BE2C (cell line): ENCODE data around the gene CHKB.

Experiments used
- DNase-seq: peaks from one replicate; pipeline ENCODE4 v3.0.0-alpha.2; 2020
- H3K27me3 ChIP-seq: fragments of 250-450 bp; sonication (Bioruptor Pico); 2 replicates; pipeline ENCODE4 v1.5.1; 2020; ENCODE audit warnings: mild to moderate bottlenecking
- H3K36me3 ChIP-seq: fragments of 250-450 bp; sonication (Bioruptor Pico); 2 replicates; pipeline ENCODE4 v1.5.1; 2020; ENCODE audit warnings: mild to moderate bottlenecking
- H3K4me1 ChIP-seq: fragments of 250-450 bp; sonication (Bioruptor Pico); 2 replicates; pipeline ENCODE4 v1.5.1; 2020
- H3K4me3 ChIP-seq: 2 replicates; pipeline ENCODE4 v1.5.1; 2011; ENCODE audit warnings: low read depth, low read length
- H3K9me3 ChIP-seq: fragments of 250-450 bp; sonication (Bioruptor Pico); 2 replicates; pipeline ENCODE4 v1.5.1; 2020
- TF ChIP-seq, protein P1 (sequence below): IDR thresholded peaks from 2 replicates; pipeline ENCODE4 v1.5.1; 2012; ENCODE audit warnings: mild to moderate bottlenecking, low read depth, low read length

CHKB gene

DNA sequence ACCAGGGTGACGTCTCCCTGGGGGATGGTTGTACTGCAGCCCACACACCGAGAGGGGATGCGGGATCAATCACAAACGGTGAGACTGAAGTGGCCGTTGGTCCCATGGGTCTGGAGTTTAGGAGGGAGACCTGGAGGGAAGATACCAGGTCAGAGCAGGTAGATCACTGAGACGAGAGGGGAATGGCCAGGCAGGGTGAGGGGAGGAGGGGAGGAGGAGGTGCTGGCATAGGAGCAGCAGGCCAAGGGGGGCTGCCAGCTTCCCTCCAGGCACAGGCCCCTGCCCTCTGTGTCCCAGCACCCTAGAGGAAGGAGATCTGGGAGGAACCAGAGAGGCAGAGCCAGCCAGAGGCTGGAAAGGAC lies 25.0 kb upstream of the CHKB start:
- DNase-seq: no peak
- H3K27me3 ChIP-seq: no peaks in the 10 kb centered on the region
- H3K36me3 ChIP-seq: peaks cover 43% of the 10 kb centered on the region
- H3K9me3 ChIP-seq: no peaks in the 10 kb centered on the region
- H3K4me1 ChIP-seq: no peaks in the 10 kb centered on the region
- TF ChIP-seq, protein P1, sequence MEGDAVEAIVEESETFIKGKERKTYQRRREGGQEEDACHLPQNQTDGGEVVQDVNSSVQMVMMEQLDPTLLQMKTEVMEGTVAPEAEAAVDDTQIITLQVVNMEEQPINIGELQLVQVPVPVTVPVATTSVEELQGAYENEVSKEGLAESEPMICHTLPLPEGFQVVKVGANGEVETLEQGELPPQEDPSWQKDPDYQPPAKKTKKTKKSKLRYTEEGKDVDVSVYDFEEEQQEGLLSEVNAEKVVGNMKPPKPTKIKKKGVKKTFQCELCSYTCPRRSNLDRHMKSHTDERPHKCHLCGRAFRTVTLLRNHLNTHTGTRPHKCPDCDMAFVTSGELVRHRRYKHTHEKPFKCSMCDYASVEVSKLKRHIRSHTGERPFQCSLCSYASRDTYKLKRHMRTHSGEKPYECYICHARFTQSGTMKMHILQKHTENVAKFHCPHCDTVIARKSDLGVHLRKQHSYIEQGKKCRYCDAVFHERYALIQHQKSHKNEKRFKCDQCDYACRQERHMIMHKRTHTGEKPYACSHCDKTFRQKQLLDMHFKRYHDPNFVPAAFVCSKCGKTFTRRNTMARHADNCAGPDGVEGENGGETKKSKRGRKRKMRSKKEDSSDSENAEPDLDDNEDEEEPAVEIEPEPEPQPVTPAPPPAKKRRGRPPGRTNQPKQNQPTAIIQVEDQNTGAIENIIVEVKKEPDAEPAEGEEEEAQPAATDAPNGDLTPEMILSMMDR: no peak
- H3K4me3 ChIP-seq: no peak overlapping the region

DNA sequence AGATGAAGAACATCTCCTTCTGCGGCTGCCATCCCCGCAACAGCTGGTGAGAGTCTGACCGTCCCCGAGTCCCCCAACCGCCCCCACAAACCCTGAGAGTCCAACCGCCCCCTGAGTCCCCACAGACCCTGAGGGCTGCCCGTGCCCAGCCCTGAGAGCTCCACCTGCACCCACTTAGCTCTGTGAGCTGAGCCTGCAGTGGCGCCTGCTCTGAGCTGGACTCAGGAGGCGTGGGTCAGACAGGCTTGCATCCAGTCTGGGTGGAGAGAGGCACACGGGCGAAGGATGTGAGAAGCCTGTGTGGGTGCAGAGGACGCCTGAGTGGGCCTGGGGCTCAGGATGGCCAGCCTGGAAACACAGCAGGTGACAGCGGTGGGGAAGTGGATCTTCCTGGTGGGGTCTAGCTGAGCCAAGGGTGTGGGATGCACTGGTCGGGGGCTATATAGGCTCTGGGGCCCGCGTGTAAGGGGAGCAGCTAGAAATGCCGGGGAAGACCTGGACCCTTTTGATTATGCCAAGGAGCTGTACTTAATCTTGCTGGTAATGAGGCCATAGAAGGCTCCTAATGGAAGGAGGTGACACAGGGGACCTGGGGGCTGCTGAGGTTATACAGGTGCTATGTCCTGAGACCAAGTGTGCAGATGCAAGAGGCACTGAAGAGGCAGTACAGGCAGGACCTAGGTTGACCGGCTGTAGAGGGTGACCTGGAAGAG lies 24.5 kb upstream of the CHKB start:
- peaks cover 1% of the 10 kb centered on the region; the same call in 1 of the 2 replicates for H3K4me1 ChIP-seq
- TF ChIP-seq, protein P1: no peak
- H3K9me3 ChIP-seq: no peaks in the 10 kb centered on the region
- H3K36me3 ChIP-seq: peaks cover 43% of the 10 kb centered on the region
- no peak for DNase-seq
- no peak overlapping the region for H3K4me3 ChIP-seq
- H3K27me3 ChIP-seq: no peaks in the 10 kb centered on the region

DNA sequence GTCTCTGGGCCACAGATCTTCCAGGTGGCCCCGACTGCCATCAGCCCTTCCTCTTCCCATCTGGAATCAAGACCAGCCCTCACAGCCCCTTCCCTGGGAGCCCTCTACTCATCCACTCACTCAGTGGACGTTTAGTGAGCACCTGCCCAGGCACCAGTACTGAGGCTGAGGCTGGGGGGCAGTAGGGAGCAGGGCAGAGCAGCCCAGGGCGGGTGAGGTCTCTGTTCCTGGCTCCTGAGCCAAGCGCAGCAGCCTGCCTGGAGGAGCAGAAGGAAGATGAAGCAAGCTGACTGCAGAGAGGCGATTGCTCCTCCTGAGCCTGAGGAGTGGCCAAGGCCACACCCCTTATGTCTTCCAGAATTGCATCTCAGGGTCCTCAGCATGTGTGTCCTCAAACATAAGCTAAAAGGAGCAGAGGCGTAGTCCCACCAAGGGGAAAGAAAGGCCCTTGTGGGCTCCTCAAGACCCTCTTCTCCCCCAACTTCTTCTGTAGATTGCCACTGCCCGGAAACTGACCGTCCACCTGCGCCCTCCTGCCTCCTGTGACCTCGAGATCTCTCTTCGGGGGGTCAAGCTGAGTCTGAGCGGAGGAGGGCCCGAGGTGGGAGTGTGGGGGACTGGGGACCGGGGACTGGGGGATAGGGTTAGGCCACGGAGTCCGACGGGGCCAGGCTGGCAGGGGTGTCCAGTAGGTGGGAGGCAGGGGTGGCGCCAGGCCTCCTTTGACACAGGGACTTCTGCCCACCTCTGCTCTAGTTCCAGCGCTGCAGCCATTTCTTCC lies 23.7 kb upstream of the CHKB start:
- peaks cover 46% of the 10 kb centered on the region for H3K36me3 ChIP-seq
- H3K27me3 ChIP-seq: no peaks in the 10 kb centered on the region
- TF ChIP-seq, protein P1: no peak
- H3K4me1 ChIP-seq: peaks cover 7% of the 10 kb centered on the region
- DNase-seq: no peak
- no peak overlapping the region for H3K4me3 ChIP-seq
- no peaks in the 10 kb centered on the region for H3K9me3 ChIP-seq

DNA sequence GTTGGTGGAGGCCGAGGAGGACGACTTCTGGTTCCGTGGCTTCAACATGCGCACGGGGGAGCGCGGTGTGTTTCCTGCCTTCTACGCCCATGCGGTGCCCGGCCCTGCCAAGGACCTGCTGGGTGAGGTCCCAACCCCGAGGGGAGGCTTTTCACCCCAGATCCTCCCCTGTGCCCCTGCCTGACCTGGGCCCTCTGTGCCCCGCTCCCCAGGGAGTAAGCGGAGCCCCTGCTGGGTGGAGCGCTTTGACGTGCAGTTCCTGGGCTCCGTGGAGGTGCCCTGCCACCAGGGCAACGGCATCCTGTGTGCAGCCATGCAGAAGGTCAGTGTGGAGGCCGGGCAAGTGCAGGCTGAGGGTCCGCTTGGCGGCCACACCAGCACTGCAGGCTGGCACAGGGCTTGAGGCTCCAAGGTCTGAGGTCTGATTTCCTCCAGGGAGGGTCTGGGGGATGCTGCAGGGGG lies 23.0 kb upstream of the CHKB start:
- Histone ChIP-seq H3K4me1 (peaks cover 7% of the 10 kb centered on the region), H3K4me3 (no peak overlapping the region), H3K9me3 (no peaks in the 10 kb centered on the region), H3K36me3 (peaks cover 46% of the 10 kb centered on the region), H3K27me3 (no peaks in the 10 kb centered on the region)
- DNase-seq: no peak
- TF ChIP-seq, protein P1: no peak

DNA sequence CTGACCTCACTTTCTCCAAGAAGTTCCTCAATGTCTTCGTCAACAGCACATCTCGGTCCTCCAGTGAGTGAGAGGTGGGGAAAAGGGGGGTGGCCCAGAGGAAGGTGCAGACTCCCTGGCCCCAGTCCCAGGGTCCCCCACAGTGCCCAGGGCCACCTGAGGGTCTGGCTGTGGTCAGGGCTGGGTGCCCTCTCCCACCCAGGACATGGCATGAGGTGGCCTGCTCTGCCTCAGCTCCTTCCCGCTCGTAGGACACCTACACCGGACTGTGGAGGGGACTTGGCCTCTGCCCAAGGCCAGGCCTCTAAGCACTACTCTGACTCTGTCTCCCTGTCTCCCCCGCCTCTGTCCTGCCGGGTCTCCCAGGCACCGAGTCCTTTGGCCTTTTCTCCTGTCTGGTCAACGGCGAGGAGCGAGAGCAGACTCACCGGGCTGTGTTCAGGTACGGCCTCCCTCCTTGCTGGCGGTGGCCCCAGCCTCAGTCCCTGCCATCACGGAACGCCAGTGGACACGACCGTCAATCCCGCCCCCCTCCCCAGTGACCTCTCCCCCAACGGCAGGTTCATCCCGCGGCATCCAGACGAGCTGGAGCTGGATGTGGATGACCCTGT lies 22.5 kb upstream of the CHKB start:
- no peak for DNase-seq
- no peaks in the 10 kb centered on the region for H3K9me3 ChIP-seq
- no peak overlapping the region for H3K4me3 ChIP-seq
- TF ChIP-seq, protein P1: no peak
- H3K36me3 ChIP-seq: peaks cover 46% of the 10 kb centered on the region
- peaks cover 7% of the 10 kb centered on the region for H3K4me1 ChIP-seq
- H3K27me3 ChIP-seq: no peaks in the 10 kb centered on the region
